HG02759 (cell line): ENCODE data around the gene METTL16.
"Not testable (repeated sequence)": the region's sequence is repeated elsewhere in the genome, so short reads cannot be mapped to it uniquely, and the experiment has no call there.

Experiments
- ATAC-seq: cut with Tn5 transposase; IDR thresholded peaks from one replicate; pipeline ENCODE4 v1.9.1; 2021; ENCODE audit warnings: mild to moderate bottlenecking, moderate library complexity; ENCODE audit not compliant: unreplicated experiment

METTL16 gene, protein sequence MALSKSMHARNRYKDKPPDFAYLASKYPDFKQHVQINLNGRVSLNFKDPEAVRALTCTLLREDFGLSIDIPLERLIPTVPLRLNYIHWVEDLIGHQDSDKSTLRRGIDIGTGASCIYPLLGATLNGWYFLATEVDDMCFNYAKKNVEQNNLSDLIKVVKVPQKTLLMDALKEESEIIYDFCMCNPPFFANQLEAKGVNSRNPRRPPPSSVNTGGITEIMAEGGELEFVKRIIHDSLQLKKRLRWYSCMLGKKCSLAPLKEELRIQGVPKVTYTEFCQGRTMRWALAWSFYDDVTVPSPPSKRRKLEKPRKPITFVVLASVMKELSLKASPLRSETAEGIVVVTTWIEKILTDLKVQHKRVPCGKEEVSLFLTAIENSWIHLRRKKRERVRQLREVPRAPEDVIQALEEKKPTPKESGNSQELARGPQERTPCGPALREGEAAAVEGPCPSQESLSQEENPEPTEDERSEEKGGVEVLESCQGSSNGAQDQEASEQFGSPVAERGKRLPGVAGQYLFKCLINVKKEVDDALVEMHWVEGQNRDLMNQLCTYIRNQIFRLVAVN

DNA sequence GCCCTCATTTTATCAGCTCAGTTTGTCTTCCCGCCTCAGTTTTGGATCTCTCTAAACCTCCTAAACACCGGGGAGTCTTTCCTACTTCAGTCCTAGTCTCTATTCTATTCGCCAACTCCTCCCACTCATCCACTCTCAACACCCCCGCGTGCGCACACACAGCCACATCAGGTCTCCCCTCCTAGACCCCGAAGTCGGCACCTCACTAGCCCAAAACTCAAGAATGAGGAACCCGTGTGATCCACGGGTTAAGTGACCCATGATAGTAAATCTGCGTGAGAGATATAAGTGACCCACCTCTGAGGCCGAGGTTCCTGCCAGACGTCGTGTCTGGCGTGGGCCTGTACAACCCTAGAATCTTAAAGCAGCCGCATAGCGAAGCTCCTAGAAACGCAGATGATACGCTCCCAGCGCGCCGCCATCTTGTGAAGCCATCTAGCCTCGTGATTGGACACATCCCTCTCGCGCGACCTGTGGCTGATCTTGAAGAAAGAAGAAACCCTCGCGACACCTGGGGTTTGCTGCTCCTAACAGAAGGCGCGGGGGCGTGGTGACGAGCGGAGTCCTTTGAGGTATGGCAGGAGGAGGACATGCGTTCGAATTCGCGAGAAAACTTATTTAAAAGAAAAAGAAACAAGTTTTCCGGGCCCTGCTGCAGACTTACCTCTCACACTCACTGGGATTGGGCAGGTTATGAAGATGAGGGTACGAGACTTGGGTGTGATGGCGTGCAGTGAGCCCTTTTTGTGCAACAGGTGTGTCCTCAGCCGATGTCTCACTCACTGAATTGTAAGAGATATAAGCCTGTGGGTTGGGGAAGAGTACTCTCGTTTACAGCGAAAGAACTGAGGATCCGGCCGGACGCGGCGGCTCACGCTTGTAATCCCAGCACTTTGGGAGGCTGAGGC, at the start of gene METTL16:
Gene METTL16 (minus strand): TSS at position 427 of the 908 bp plus-strand sequence. CDS start 9,557 bp downstream, outside the sequence.
- ATAC-seq, result peak; percentile 94

DNA sequence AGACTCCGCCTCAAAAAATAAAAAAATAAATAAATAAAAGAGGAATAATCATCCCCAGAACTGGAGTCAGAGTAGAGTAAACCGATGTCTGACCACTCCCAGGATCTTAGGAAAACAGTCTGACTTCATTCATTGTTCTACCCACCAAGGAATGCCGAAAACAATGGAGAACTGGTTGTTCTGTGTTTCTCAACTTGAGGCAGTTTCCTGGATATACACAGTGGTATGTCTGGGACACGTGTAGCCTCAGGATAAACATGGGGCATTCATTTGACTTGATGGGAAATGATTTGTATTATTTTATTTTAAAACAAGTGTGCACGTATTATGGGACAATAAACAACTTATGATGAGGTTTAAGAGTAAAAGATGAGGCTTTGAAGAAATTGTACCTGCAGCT, 49.0 kb upstream of the METTL16 start:
- no peak for ATAC-seq

DNA sequence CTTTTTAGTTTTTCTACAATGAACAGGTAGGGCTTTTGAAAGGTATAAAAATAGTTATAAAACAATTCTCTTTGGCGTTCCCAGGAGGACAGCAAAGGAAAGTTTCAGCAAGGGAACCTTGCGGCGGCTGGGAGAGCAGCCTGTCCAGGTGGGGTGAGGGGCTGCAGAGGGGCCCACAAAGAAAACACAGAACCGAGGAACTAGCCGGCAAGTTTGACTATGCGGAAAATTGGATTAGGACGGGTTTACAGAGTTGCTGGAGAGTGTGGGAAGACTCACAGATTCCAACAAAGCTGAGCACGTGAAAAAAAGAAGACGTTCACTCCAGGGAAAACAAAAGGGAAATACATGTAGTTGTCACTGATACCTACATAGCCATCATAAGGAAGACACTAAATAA, 40.2 kb upstream of the METTL16 start:
- no peak for ATAC-seq

DNA sequence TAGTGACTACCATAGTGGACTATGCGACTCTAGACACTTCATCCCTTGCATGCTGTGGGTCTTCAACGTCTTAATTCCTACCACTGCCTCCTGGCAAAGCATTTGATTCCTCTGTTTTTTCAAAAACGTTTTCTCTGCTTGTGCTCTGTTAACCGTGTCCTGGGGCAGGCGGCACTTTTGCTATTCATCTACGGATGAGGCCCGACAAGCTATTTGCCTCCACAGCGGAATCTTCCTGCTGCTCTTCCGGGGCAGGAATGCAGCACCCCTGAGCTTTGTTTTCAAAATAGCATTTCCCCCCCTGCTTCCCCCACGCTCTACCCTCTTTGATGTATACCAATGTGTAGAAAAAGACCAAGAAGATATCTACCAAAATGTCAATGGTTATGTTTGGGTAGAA, 39.8 kb upstream of the METTL16 start:
- no peak for ATAC-seq

DNA sequence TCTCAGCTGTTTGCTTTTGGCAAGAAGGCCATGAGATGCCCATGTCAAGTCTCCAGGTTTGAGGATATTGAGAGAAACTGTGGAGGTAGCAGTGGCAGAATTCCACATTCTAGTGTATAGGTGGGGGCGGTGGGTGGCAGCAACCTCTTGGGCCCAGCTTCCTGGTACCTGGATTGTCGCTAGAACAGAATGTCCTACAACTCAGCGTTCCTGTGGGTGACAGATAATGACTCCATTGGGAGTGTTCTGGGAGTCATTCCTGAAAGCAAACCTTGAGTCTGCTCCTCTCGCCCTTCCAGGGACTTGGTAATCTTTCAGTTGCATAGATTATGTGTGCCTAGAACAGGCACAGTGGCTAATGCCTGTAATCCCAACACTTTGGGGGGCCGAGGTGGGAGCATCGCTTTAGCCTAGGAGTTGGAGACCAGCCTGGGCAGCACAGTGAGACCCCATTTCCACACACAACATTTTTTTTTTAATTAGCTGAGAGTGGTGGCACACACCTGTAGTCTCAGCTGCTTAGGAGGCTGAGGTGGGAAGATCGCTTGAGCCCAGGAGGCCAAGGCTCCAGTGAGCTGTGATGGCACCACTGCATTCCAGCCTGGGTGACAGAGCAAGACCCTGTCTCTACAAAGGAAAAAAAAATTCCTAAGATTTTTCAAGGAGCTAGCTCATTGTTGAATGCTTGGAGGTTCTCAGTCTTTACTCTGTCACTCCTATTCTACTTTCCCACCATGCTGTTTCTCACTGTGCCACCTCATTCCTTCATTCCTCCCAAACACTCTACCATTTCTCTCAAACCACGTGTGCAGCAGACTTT, 37.9 kb upstream of the METTL16 start:
- ATAC-seq, result no peak

DNA sequence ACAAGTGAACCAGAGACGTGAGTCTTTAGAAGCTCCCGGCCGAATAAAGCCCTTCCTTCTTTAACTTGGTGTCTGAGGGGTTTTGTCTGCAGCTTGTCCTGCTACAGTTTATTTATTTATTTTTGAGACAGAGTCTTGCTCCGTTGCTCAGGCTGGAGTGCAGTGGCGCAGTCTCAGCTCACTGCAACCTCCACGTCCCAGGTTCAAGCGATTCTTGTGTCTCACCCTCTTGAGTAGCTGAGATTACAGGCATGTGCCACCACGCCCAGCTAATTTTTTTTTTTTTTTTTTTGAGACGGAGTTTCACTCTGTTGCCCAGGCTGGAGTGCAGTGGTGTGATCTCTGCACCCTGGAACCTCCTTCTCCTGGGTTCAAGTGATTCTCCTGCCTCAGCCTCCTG, 36.3 kb upstream of the METTL16 start:
- ATAC-seq, result not testable (repeated sequence)

DNA sequence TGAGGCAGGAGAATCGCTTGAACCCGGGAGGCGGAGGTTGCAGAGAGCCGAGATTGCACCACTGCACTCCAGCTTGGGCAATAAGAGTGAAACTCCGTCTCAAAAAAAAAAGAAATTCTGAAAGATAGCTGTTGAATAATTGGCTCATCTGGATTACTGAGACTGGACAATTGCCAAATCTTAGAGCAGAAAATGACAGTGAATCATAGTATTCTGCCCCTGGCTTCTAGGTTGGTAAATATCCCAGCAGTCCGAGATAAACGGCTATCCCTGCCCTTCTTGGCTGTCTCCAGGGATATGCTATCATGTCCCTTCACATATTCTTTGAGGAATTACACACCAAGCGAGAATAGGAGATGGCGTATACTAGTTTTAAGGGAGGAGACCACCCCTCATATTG, 35.5 kb upstream of the METTL16 start:
- no peak for ATAC-seq

DNA sequence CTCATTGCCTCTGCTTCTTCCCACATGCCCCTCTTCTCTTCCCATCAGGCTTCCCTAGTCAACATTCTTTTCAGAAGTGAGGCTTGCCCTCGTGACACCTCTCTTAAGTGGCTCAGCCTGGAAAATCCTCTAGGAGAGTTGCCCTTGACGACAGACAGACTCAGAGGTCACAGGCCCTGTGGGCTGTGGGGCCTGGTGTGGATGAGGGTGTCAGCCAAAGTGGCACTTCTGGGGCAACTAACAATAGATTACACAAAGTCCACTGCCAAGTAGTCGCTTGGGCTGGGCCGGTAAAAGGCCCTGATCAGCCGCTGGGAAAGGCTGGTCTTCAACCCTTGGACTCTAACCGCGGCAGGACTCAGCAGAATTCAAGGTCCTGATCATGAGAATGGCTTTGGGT, 33.7 kb upstream of the METTL16 start:
- no peak for ATAC-seq

DNA sequence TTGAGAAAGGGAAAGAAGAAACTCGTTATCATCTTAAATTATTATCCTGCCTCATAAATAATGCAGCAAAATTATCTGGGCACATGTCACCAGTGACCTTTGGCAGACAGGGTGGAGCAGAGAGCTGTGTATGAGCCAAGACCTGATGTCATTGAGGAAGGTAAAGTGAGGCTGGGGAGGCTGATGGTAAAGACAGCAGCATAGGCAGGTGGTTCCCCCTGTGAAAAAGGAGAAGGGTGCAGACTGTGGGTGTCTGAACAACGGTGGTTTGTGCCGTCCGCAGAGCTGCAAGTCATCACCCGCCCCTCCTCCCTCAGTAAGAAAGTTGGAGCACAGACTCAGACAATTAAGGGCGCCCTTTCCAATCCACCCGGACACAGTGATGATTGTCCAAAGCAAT, 30.8 kb upstream of the METTL16 start:
- no peak for ATAC-seq

DNA sequence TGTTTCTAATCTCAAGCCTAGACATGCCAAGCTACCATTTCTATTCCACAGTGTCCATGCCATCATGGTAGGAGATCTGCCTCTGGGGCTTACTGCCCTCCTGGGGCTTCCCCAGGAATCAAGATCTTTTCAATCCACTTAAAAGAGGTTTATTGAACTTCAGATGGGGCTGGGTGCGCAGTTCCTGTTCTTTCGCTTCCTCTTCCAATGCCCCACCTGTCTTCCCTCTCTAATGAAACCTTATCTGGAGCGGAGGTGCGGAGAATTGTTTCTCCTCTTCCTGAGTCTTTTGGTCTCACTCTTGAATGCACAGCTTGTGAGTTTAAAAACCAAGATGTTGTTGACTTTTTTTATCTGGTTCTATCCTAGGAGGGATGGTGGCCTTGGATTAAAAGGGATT, 30.4 kb upstream of the METTL16 start:
- no peak for ATAC-seq

DNA sequence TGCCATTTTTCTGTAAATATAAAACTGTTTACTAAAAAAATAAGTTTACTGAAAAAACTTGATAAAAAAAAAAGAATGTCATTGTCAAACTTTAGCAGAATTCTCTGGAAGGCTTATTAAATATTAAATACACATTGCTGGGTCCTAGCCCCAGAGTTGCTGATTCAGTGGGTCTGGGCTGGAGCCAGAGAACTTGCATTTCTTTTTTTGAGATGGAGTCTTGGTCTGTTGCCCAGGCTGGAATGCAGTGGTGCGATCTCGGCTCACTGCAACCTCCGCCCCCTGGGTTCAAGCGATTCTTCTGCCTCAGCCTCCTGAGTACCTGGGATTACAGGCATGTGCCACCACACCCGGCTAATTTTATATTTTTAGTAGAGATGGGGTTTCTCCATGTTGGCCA, 25.9 kb upstream of the METTL16 start:
- ATAC-seq, result not testable (repeated sequence)

DNA sequence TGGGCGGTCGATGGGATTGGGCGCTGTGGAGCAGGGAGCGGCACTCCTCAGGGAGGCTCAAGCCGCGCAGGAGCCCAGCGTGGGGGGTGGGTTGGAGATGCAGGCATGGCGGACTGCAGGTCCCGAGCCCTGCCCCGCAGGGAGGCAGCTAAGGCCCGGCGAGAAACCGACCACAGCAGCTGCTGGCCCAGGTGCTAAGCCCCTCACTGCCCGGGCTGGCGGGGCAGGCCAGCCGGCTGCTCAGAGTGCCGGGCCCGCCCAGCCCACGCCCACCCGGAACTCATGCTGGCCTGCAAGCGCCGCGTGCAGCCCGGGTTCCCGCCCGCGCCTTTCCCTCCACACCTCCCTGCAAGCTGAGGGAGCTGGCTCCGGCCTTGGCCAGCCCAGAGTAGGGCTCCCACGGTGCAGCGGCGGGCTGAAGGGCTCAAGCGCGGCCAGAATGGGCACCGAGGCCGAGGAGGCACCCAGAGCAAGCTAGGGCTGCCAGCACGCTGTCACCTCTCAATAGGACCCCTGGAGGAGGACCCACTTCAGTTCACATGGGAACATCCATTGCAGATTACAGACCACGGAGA, 20.5 kb upstream of the METTL16 start:
- no peak for ATAC-seq

DNA sequence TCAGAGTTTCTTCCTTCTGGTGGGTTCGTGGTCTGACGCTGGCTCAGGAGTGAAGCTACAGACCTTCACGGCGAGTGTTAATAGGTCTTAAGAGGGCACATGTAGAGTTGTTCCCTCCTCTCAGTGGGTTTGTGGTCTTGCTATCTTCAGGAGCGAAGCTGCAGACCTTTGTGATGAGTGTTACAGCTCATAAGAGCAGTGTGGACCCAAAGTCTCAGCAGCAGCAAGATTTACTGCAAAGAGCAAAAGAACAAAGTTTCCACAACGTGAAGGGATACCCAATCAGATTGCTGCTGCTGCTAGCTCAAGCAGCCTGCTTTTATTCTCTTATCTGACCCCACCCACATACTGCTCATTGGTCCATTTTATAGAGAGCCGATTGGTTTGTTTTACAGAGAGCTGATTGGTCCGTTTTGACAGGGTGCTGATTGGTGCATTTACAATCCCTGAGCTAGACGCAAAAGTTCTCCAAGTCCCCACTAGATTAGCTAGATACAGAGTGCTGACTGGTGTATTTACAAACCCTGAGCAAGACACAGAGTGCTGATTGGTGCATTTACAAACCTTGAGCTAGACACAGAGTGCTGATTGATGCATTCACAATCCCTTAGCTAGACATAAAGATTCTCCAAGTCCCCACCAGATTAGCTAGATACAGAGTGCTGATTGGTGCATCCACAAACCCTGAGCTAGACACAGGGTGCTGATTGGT, 19.7 kb upstream of the METTL16 start:
- not testable (repeated sequence) for ATAC-seq

DNA sequence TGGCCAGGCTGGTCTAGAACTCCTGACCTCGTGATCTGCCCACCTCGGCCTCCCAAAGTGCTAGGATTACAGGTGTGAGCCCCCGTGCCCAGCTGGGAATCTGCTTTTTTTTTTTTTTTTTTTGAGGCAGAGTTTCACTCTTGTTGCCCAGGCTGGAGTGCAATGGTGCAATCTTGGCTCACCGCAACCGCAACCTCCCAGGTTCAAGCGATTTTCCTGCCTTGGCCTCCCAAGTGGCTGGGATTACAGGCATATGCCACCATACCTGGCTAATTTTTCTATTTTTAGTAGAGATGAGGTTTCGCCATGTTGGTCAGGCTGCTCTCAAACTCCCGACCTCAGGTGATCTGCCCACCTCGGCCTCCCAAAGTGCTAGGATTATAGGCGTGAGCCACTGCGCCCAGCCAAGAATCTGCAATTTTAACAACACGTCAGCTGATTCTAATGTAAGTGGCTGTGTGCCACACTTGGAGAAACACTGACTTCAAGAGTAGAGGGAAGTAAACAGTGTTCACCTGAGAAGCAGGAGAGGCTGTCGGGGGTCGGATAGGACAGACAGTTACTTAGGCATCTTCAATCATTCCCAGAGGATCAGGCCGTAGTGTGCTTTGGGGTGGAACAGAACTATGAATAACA, 10.2 kb upstream of the METTL16 start:
- ATAC-seq, result not testable (repeated sequence)

DNA sequence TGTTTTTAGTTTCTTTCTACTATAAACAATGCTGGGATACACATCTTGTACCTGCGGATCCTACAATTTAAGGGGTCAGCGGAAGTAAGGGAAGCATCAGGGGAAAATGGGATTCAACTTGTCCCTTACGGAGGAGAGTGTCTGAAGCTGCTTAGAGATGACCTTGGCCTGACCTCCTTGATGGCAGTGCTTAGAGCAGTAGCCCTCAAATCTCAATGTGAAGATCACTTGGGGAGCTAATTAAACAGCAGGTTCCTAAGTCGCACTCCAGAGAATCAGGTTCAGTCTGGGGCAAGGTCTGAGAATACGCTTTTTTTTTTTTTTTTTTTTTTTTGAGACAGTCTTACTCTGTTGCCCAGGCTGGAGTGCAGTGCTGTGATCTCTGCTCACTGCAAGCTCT, 9.6 kb upstream of the METTL16 start:
- no peak for ATAC-seq

DNA sequence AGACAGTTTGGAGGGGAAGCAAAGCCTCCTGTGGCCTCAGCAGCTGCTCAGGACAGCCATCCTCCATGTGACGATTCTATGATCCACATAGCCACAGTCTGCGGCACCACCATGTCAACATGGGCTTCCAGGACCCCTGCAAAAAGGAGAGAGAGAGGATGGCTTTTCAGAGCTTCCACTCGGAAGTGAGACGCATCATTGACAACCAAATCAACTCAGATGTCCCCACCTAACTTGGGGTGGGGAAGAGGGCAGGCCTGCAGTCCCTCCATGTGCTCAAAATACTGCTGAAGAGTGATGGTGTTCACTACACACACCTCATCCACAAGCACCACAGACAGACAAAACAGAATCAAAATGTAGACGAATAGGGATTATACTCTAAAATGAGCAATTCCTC, 5.9 kb upstream of the METTL16 start:
- no peak for ATAC-seq

DNA sequence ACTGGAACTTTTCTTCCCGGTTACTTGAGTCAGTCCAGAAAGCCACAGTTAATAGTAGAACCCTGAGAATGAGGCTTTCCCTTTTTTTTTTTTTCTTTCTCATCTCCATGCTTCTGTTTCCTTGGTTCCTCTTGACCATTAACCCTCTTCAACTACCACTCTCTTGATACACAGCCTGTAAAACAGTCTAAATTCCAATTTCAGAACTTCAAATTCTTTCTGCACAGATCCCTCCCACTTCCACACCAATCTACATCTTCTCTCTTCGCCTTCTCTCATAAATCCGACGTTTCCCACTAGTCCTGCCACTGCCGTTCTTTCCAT, 588 bp downstream of the METTL16 start:
- ATAC-seq, result no peak

DNA sequence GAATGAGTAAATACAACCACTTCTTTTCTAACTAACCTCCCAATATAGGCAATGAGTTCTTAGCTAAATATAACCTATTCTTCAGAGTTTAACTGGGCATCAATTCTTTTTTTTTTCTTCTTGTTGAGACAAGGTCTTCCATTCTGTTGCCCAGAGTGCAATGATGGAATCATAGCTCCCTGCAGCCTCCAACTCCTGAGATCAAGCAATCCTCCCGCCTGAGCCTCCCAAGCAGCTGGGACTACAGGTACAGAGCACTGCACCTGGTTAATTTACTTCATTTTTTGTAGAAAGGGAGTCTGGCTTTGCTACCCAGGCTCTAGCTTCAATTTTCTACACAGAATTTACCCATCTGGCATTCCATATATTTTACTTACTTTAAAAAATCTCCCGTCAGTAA, 1.1 kb downstream of the METTL16 start:
- no peak for ATAC-seq

DNA sequence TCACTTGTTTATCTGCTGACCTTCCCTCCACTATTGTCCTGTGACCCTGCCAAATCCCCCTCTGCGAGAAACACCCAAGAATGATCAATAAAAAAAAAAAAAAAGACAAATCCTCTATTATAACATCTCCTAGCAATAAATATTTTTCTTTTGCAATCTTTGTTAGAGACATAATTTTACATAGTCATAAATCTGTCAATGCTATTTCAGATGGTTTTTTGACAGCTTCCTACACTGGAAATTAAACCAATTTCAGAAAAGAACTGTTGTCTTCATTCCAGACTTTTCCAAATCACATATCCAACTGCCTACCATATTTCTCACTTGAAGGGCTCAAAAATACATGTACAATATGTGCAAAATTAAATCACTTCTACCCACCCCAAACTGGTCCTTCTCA, 3.7 kb downstream of the METTL16 start:
- ATAC-seq, result no peak
